K562 (cell line): ENCODE measurements around the gene BSPRY. TPM values are rescaled to one million over a fixed set of nuclear protein-coding genes. Genes with fewer than 3 reads are reported as not detected.

Experiments used
- CEBPG ChIP-seq, 3 experiments: fragments of 200-800 bp in 1 of 3; sonication (Bioruptor generic) in 1 of 3; sonication (generic) in 1 of 3; formaldehyde crosslinking in 1 of 3; IDR thresholded peaks in 2 of 3; conservative IDR thresholded peaks in 1 of 3; 2 replicates each; pipeline versions ENCODE4 v1.6.1 to v1.8.0; 2016 to 2022; ENCODE audit warnings: missing compliant biosample characterization in 2 of 3, missing genetic modification characterization in 2 of 3, mild to moderate bottlenecking in 1 of 3, missing genetic modification reagents in 1 of 3
- CEBPZ ChIP-seq: fragments of 150-350 bp; IDR thresholded peaks from 2 replicates; pipeline ENCODE4 v1.6.1; 2014; ENCODE audit warnings: low read depth, mild to moderate bottlenecking, low read length, borderline replicate concordance
- E2F3 ChIP-seq: fragments of 250-450 bp; sonication (Bioruptor Pico); IDR thresholded peaks from 2 replicates; pipeline ENCODE4 v1.4.0; 2020; ENCODE audit warnings: mild to moderate bottlenecking
- FOSL1 ChIP-seq: fragments of 200-800 bp; sonication (Bioruptor generic); conservative IDR thresholded peaks from 2 replicates; pipeline ENCODE4 v1.6.1; 2016; ENCODE audit warnings: missing genetic modification characterization, missing compliant biosample characterization
- FOXK2 ChIP-seq, 2 experiments: fragments of 450-650 bp; IDR thresholded peaks in 1 of 2; conservative IDR thresholded peaks in 1 of 2; 2 replicates each; pipeline ENCODE4 v1.6.1; 2016; ENCODE audit warnings: low read depth in 2 of 2, mild to moderate bottlenecking in 1 of 2
- NCOA1 ChIP-seq: fragments of 450-650 bp; IDR thresholded peaks from 2 replicates; pipeline ENCODE4 v1.6.1; 2016; ENCODE audit warnings: low read depth
- NCOA4 ChIP-seq: fragments of 450-650 bp; IDR thresholded peaks from 2 replicates; pipeline ENCODE4 v1.6.1; 2018; ENCODE audit warnings: mild to moderate bottlenecking; ENCODE audit not compliant: partially characterized antibody
- ZBTB17 ChIP-seq: fragments of 450-650 bp; formaldehyde crosslinking; IDR thresholded peaks from 2 replicates; pipeline ENCODE4 v1.4.0; 2020; ENCODE audit warnings: mild to moderate bottlenecking
- ZBTB49 ChIP-seq: sonication (generic); formaldehyde crosslinking; IDR thresholded peaks from 2 replicates; pipeline ENCODE4 v1.8.0; 2022; ENCODE audit warnings: missing genetic modification reagents, mild to moderate bottlenecking, borderline replicate concordance
- ZNF23 ChIP-seq: fragments of 250-450 bp; sonication (Bioruptor Pico); IDR thresholded peaks from 2 replicates; pipeline ENCODE4 v1.4.0; 2020; ENCODE audit warnings: mild to moderate bottlenecking
- polyA plus RNA-seq, 8 experiments: library from polyadenylated mRNA; depleted of rRNA in 4 of 8; stranded (reverse) in 5 of 8; unstranded in 3 of 8; fragments of >200 nt; fragmentation: Nextera tagmentation in 2 of 8; fragmentation: Illumina TruSeq in 1 of 8; extraction: Ambion mirVana in 2 of 8; extraction: Trizol in 1 of 8; gene quantifications; 2 replicates each; pipeline versions ENCODE4 v1.2.1 to v1.2.3, GENCODE V29; 2011 to 2014; ENCODE audit warnings: inconsistent platforms in 1 of 8, missing spikeins in 1 of 8
- total RNA-seq, 7 experiments: library from RNA; depleted of rRNA in 6 of 7; stranded (reverse); fragments of >200 nt in 6 of 7; fragmentation: Illumina TruSeq in 2 of 7; extraction: Trizol in 2 of 7; gene quantifications; 2 replicates each; pipeline versions ENCODE4 v1.2.1 to v1.2.3, GENCODE V29; 2011 to 2021; ENCODE audit warnings: low replicate concordance in 1 of 7

The BSPRY gene
- total and polyA plus RNA-seq, 9 of the 15 experiments (the other 6 are each of a cell fraction or from before 2014, with no cell fraction given): 0.07 to 0.67 (median 0.18) TPM

GRCh38 chr9:113388833-113389232 lies 39.5 kb downstream of the BSPRY start (continued):
- no peak for TF ChIP-seq CEBPG (CRISPR knock-in tag; IDR thresholded peaks at IDR 0.05)
- no peak for TF ChIP-seq CEBPG (tag; conservative IDR thresholded peaks at IDR 0.05 in 1 of 2, IDR thresholded peaks at IDR 0.05 in 1 of 2)
- TF ChIP-seq ZBTB17 (CRISPR knock-in tag): no peak
- no peak for TF ChIP-seq ZBTB49
- no peak for TF ChIP-seq ZNF23 (CRISPR knock-in tag)
- TF ChIP-seq CEBPZ: no peak
- no peak for TF ChIP-seq NCOA1
- no peak for TF ChIP-seq E2F3 (CRISPR knock-in tag)
- TF ChIP-seq NCOA4: no peak
- no peak for TF ChIP-seq FOXK2 (conservative IDR thresholded peaks at IDR 0.05 in 1 of 2, IDR thresholded peaks at IDR 0.05 in 1 of 2; ENCODE audit: low read depth in 2 of 2)
- no peak for TF ChIP-seq FOSL1
